Measurements from ENCODE around the gene C1orf232. TPM values are rescaled to one million over a fixed set of nuclear protein-coding genes. Genes with fewer than 3 reads are reported as not detected.

C1orf232 gene
- total RNA-seq, 1 donor from 2014 or later: not detected

GRCh38 chr1:26148887-26149286 lies 19.9 kb downstream of the C1orf232 start:
- no peak for TF ChIP-seq CTCF (IDR thresholded peaks at IDR 0.05)
- DNase-seq (no peak), ATAC-seq (no peak)
- intact Hi-C loops (cut with DNase I): loop anchor here (5.0 kb wide), 1 partner anchor 42 kb away; no protein-coding TSS in a partner anchor
- Histone ChIP-seq H3K27ac (no peak overlapping the region), H3K9me3 (no peaks in the 10 kb centered on the region), H3K27me3 (no peaks in the 10 kb centered on the region), H3K36me3 (no peaks in the 10 kb centered on the region), H3K4me1 (peaks cover 7% of the 10 kb centered on the region), H3K4me3 (no peak overlapping the region)

GRCh38 chr1:26145960-26146294 lies 22.8 kb downstream of the C1orf232 start:
- no peak overlapping the region for H3K4me3 ChIP-seq
- DNase-seq (no peak), ATAC-seq (no peak)
- TF ChIP-seq CTCF (IDR thresholded peaks at IDR 0.05): no peak
- H3K27me3 ChIP-seq: no peaks in the 10 kb centered on the region
- intact Hi-C loops (cut with DNase I): loop anchor here (5.0 kb wide), 1 partner anchor 39 kb away; no protein-coding TSS in a partner anchor
- H3K27ac ChIP-seq: no peak overlapping the region
- no peaks in the 10 kb centered on the region for H3K9me3 ChIP-seq
- H3K4me1 ChIP-seq: peaks cover 7% of the 10 kb centered on the region
- H3K36me3 ChIP-seq: no peaks in the 10 kb centered on the region

- TF ChIP-seq CTCF (IDR thresholded peaks at IDR 0.05): peak; percentile 80
- Histone ChIP-seq H3K27me3 (no peaks in the 10 kb centered on the region), H3K9me3 (no peaks in the 10 kb centered on the region), H3K4me1 (peaks cover 7% of the 10 kb centered on the region), H3K4me3 (no peak overlapping the region), H3K27ac (no peak overlapping the region), H3K36me3 (no peaks in the 10 kb centered on the region)
- intact Hi-C loops (cut with DNase I): loop anchor here (5.0 kb wide), 1 partner anchor 38 kb away; no protein-coding TSS in a partner anchor
- peak; percentile 98 for ATAC-seq
- DNase-seq: peak; percentile 83
Measured at GRCh38 chr1:26145041-26145959, 23.5 kb downstream of the C1orf232 start.

GRCh38 chr1:26142159-26142558 lies 26.6 kb downstream of the C1orf232 start:
- Histone ChIP-seq H3K27me3 (no peaks in the 10 kb centered on the region), H3K27ac (no peak overlapping the region), H3K4me1 (peaks cover 7% of the 10 kb centered on the region), H3K4me3 (no peak overlapping the region), H3K36me3 (no peaks in the 10 kb centered on the region), H3K9me3 (no peaks in the 10 kb centered on the region)
- no peak for TF ChIP-seq CTCF (IDR thresholded peaks at IDR 0.05)
- ATAC-seq (no peak), DNase-seq (no peak)
- intact Hi-C loops (cut with DNase I): no loop called here

- Histone ChIP-seq H3K4me3 (no peak overlapping the region), H3K36me3 (no peaks in the 10 kb centered on the region), H3K4me1 (no peaks in the 10 kb centered on the region), H3K27me3 (no peaks in the 10 kb centered on the region), H3K9me3 (no peaks in the 10 kb centered on the region), H3K27ac (no peak overlapping the region)
- TF ChIP-seq CTCF (IDR thresholded peaks at IDR 0.05): no peak
- DNase-seq (no peak), ATAC-seq (peak; percentile 43)
- intact Hi-C loops (cut with DNase I): no loop called here
Measured at GRCh38 chr1:26138974-26139558, 29.7 kb downstream of the C1orf232 start.
